NCI-H146 treated with DMSO at 0.1 percent for 48 hours (cell line): ENCODE measurements around the gene C16orf95.

Experiments used
- DNase-seq: peaks from one replicate; lab custom pipeline; 2025; ENCODE audit not compliant: unreplicated experiment; lab: John Stamatoyannopoulos, UW

Gene C16orf95

GRCh38 chr16:87319997-87320491, 2.9 kb upstream of the C16orf95 start:
- no peak for DNase-seq

- no peak for DNase-seq
Observed at GRCh38 chr16:87319011-87319410, 1.8 kb upstream of the C16orf95 start.

GRCh38 chr16:87317750-87318644, 805 bp upstream of the C16orf95 start:
- DNase-seq = no peak

GRCh38 chr16:87316450-87316922, 706 bp downstream of the C16orf95 start:
- DNase-seq = no peak

- DNase-seq = no peak
Observed at GRCh38 chr16:87314990-87315420, 2.2 kb downstream of the C16orf95 start.

GRCh38 chr16:87312008-87312407, 5.2 kb downstream of the C16orf95 start:
- no peak for DNase-seq

GRCh38 chr16:87311387-87311786, 5.8 kb downstream of the C16orf95 start:
- DNase-seq = no peak

GRCh38 chr16:87310610-87311009, 6.6 kb downstream of the C16orf95 start:
- no peak for DNase-seq

GRCh38 chr16:87309620-87310525, 7.3 kb downstream of the C16orf95 start:
- no peak for DNase-seq

GRCh38 chr16:87308826-87309225, 8.4 kb downstream of the C16orf95 start:
- DNase-seq = no peak

- no peak for DNase-seq
Observed at GRCh38 chr16:87306516-87306915, 10.7 kb downstream of the C16orf95 start.

GRCh38 chr16:87305505-87306391, 11.4 kb downstream of the C16orf95 start:
- peak; percentile 49 for DNase-seq

GRCh38 chr16:87304951-87305350, 12.2 kb downstream of the C16orf95 start:
- no peak for DNase-seq

GRCh38 chr16:87303962-87304521, 13.2 kb downstream of the C16orf95 start:
- no peak for DNase-seq

- no peak for DNase-seq
Observed at GRCh38 chr16:87303431-87303930, 13.7 kb downstream of the C16orf95 start.

- no peak for DNase-seq
Observed at GRCh38 chr16:87298857-87299465, 18.2 kb downstream of the C16orf95 start.

GRCh38 chr16:87297918-87298631, 19.1 kb downstream of the C16orf95 start:
- DNase-seq = no peak

- no peak for DNase-seq
Observed at GRCh38 chr16:87297407-87297806, 19.8 kb downstream of the C16orf95 start.
